NCI-H1417 treated with DMSO at 0.1 percent for 48 hours (cell line): ENCODE data around the gene GSTM1.
"Not testable (repeated sequence)": the region's sequence is repeated elsewhere in the genome, so short reads cannot be mapped to it uniquely, and the experiment has no call there.

Experiments used
- DNase-seq: peaks from one replicate; lab custom pipeline; 2025; lab: John Stamatoyannopoulos, UW

Gene GSTM1

GRCh38 chr1:109659997-109660690, 27.5 kb upstream of the GSTM1 start:
- DNase-seq: no peak

DNA sequence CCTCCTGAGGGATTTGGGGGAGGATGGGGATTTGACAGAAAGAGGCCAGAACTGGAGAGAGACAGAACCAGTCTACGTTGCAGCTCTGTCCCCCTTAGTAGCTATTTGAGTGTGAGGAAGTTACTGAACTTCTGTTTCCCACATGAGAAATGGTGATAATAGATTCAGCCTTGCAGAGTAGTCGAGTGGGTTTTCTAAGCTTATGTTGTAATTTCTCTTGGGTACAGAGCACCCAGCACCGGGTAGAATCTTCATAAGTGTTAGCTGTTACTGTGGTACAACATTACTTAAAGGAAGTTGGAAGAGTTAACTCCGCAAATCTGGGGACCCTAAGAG, 27.0 kb upstream of the GSTM1 start:
- not testable (repeated sequence) for DNase-seq

GRCh38 chr1:109661391-109661790, 26.2 kb upstream of the GSTM1 start:
- no peak for DNase-seq

- DNase-seq: no peak
Observed at GRCh38 chr1:109664671-109665070, 22.9 kb upstream of the GSTM1 start.

GRCh38 chr1:109667452-109668122, 20.0 kb upstream of the GSTM1 start, which contains the start of gene GSTM2:
Gene GSTM2, plus strand, starts transcription at chr1:109668057. Its CDS starts 59 bp downstream, at chr1:109668116.
- no peak for DNase-seq

DNA sequence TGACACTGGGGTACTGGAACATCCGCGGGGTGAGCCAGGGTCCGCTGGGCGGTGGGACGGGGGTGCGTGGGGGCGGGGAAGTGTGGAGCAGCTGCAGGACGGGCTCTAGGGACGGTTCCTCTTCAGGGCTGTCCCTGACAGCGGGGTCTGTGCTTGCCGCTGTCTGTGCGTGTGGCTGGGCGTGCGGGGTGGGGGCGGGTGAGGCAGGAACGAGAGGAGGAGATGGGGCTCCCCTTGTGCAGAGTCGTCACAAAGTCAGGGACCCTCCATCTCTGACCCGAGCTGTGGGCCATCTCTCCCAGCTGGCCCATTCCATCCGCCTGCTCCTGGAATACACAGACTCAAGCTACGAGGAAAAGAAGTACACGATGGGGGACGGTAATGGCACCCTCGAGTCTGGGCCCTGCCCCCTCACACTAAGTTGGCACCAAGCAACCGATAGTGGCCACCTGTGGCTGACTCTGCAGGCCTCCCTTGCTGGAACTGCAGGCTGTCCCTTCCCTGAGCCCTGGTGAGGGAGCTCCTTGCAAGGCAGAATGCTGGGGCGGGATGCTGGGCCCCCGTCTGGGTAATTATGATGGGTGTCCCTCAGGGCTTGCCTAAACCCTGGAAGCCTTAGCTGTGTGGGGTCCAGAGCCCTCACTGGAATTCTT, 19.4 kb upstream of the GSTM1 start:
- no peak for DNase-seq

- DNase-seq: no peak
Observed at GRCh38 chr1:109669246-109669948, 18.2 kb upstream of the GSTM1 start.

GRCh38 chr1:109669949-109670302, 17.7 kb upstream of the GSTM1 start:
- not testable (repeated sequence) for DNase-seq

GRCh38 chr1:109671067-109671466, 16.6 kb upstream of the GSTM1 start:
- no peak for DNase-seq

- not testable (repeated sequence) for DNase-seq
Observed at GRCh38 chr1:109673861-109674260, 13.8 kb upstream of the GSTM1 start.

- DNase-seq: not testable (repeated sequence)
Observed at GRCh38 chr1:109676683-109677381, 10.8 kb upstream of the GSTM1 start.

DNA sequence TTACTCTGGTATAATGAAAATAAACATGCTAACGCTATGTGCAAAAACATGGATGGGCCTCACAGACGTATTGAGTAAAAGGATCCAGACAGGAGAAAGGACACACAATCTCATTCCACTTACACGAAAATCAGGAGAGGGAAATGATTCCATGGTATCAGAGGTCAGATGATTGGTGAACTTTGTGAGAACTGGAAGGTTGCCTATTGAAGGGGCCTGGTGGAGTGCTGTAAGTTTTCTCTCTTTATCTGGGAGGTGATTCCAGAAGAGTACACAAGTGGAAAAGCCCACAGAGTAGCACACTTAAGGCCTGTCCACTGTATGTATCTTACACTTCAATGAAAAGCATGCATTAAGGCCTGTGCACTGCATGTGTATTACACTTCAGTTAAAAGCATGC, 10.2 kb upstream of the GSTM1 start:
- DNase-seq: no peak

GRCh38 chr1:109678637-109679036, 9.0 kb upstream of the GSTM1 start:
- not testable (repeated sequence) for DNase-seq

GRCh38 chr1:109684777-109685176, 2.8 kb upstream of the GSTM1 start:
- not testable (repeated sequence) for DNase-seq

DNA sequence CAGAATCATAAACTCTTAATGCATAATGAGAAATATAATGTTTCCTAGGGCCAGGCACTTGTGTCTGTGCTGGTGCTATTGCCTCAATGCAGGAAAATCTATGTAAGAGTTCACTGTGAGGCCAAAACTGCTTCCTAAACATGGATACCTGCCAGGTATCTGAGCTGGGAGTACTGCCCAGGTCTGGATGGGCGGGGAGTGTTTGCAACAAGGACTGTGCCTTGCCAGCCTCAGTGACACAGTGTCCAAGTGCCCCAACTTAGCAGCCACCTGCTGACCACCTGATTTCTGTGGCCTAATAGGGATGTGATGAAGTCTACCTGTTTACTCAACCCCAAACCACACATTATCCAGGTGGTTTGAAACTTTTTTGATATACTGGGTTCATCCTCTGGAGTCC, 2.2 kb upstream of the GSTM1 start:
- DNase-seq: not testable (repeated sequence)

DNA sequence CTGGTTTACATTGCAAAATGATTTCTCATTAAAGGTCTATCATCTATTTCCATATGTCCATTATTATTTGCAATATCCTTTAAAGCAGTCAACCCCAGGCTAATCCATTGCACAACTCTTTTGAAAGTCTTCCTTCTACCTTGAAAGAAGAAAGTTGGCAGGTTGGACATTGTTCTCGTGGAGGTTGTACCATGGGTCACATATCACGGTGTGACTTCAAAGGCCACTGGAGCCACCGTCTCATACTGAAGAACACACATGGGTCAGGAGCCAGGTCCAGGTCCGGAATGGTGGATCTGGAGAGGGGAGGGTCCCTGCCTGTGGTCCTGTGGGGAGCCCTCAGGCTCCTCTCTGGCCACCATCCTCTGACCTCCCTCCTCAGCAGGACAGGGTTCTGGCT, 1.7 kb upstream of the GSTM1 start:
- not testable (repeated sequence) for DNase-seq

- DNase-seq: not testable (repeated sequence)
Observed at GRCh38 chr1:109687109-109687508, 508 bp upstream of the GSTM1 start.

GRCh38 chr1:109689844-109690405, 2.3 kb downstream of the GSTM1 start:
- no peak for DNase-seq

GRCh38 chr1:109691759-109692158, 4.1 kb downstream of the GSTM1 start:
- no peak for DNase-seq

DNA sequence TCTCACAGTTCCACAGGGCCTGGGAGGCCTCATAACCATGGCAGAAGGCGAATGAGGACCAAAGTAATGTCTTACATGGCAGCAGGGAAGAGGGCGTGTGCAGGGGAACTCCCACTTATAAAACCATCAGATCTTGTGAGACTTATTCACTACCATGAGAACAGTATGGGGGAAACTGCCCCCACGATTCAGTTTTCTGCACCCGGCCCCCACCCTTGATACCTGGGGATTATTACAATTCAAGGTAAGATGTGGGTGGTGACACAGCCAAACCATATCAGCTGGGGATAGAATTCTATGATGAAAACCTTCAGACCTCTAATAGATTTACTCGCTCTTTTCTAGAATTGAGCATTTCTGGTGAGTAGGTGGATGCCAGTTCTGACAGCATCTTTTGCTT, 6.8 kb downstream of the GSTM1 start:
- DNase-seq: not testable (repeated sequence)

- DNase-seq: not testable (repeated sequence)
Observed at GRCh38 chr1:109695138-109695537, 7.5 kb downstream of the GSTM1 start.

- no peak for DNase-seq
Observed at GRCh38 chr1:109697066-109697465, 9.4 kb downstream of the GSTM1 start.
